Measurements from ENCODE around the gene KCNA5.

Gene KCNA5

GRCh38 chr12:5087831-5088554, 44.3 kb downstream of the KCNA5 start:
- Histone ChIP-seq H3K4me3 (ENCODE audit: low read depth in 1 of 2, low read length in 1 of 2) (no peak overlapping the region), H3K9me3 (no peaks in the 10 kb centered on the region), H3K4me1 (ENCODE audit: control insufficient read depth in 1 of 2, insufficient read depth in 1 of 2, low read depth in 1 of 2, low read length in 1 of 2) (no peaks in the 10 kb centered on the region), H3K36me3 (no peaks in the 10 kb centered on the region), H3K27me3 (peaks cover 5% of the 10 kb centered on the region), H3K27ac (no peak overlapping the region)
- no peak for TF ChIP-seq CTCF (IDR thresholded peaks at IDR 0.05)

GRCh38 chr12:5088586-5089264, 45.0 kb downstream of the KCNA5 start:
- no peaks in the 10 kb centered on the region for H3K9me3 ChIP-seq
- TF ChIP-seq CTCF (IDR thresholded peaks at IDR 0.05), result no peak
- no peak overlapping the region for H3K27ac ChIP-seq
- H3K27me3 ChIP-seq, result peaks cover 7% of the 10 kb centered on the region
- no peak overlapping the region for H3K4me3 ChIP-seq (ENCODE audit: low read depth in 1 of 2, low read length in 1 of 2)
- H3K4me1 ChIP-seq (ENCODE audit: control insufficient read depth in 1 of 2, insufficient read depth in 1 of 2, low read depth in 1 of 2, low read length in 1 of 2), result no peaks in the 10 kb centered on the region
- no peaks in the 10 kb centered on the region for H3K36me3 ChIP-seq

GRCh38 chr12:5094551-5094950, 50.9 kb downstream of the KCNA5 start:
- Histone ChIP-seq H3K4me3 (ENCODE audit: low read depth in 1 of 2, low read length in 1 of 2) (no peak overlapping the region), H3K9me3 (no peaks in the 10 kb centered on the region), H3K36me3 (no peaks in the 10 kb centered on the region), H3K27ac (no peak overlapping the region), H3K4me1 (ENCODE audit: control insufficient read depth in 1 of 2, insufficient read depth in 1 of 2, low read depth in 1 of 2, low read length in 1 of 2) (no peaks in the 10 kb centered on the region), H3K27me3 (peaks cover 22% of the 10 kb centered on the region)
- TF ChIP-seq CTCF (IDR thresholded peaks at IDR 0.05), result no peak

- Histone ChIP-seq H3K27ac (no peak overlapping the region), H3K4me1 (ENCODE audit: control insufficient read depth in 1 of 2, insufficient read depth in 1 of 2, low read depth in 1 of 2, low read length in 1 of 2) (no peaks in the 10 kb centered on the region), H3K4me3 (ENCODE audit: low read depth in 1 of 2, low read length in 1 of 2) (no peak overlapping the region), H3K9me3 (no peaks in the 10 kb centered on the region), H3K27me3 (peaks cover 21% of the 10 kb centered on the region), H3K36me3 (no peaks in the 10 kb centered on the region)
- no peak for TF ChIP-seq CTCF (IDR thresholded peaks at IDR 0.05)
Measured at GRCh38 chr12:5094986-5095385, 51.3 kb downstream of the KCNA5 start.

Measured in neutrophil (primary cell).